GM21619 (cell line): Measurements from ENCODE around the gene MARS1.
"Not testable (repeated sequence)": the region's sequence is repeated elsewhere in the genome, so short reads cannot be mapped to it uniquely, and the experiment has no call there.

ENCODE experiments used
- ATAC-seq: cut with Tn5 transposase; IDR thresholded peaks from one replicate; pipeline ENCODE4 v1.9.1; 2021; ENCODE audit not compliant: unreplicated experiment

Gene MARS1

DNA sequence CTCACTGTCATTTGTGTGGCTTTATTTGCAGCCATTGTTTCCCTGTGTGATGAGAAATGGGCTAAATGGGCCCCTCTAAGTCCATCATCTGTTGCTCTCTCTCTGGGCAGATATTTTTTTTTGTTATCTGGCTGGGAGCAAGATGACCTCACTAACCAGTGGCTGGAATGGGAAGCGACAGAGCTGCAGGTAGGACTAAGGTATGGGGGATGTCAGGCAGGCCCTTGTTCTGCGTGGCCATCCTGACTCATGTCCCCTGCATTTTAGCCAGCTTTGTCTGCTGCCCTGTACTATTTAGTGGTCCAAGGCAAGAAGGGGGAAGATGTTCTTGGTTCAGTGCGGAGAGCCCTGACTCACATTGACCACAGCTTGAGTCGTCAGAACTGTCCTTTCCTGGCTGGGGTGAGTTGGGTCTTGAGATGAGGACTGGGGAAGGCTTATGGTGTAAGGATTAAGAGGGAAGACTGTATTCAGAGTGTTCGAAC is 1.3 kb downstream of the MARS1 start:
- ATAC-seq = no peak

GRCh38 chr12:57490126-57490525 is 2.3 kb downstream of the MARS1 start:
- ATAC-seq = no peak

DNA sequence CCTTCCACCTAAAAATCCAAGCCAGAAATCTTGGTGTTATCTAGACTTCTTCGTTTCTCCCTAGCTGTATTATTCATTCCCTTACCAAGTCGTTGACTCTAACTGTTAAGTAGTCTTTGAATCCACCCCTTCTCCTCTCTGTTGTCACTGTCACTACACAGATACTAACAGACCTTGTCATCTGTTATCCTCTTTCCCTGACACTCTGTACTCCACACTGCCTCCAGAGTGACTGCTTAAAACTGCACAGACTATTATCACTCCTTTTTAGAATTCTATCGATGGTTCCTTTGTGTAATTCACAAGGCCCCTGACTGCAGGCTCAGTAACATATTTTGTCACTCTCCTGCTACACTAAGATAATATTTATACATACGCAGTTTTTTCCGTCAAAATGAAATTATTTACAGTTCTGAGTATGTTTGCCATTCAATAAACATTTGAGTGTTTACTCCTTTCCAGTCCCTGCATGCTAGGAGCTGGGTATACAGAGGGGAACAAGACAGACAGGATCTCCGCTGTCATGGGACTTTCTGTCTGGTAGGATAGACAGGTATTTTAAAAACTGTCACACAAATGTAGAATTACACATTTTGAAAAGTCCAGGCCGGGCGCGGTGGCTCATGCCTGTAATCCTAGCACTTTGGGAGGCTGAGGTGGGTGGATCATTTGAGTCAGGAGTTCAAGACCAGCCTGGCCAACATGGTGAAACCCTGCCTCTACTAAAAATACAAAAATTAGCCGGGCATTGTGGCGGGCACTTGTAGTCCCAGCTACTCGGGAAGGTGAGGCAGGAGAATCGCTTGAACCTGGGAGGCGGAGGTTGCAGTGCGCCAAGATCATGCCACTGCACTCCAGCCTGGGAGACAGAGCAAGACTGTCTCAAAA is 3.8 kb downstream of the MARS1 start:
- ATAC-seq = no peak

DNA sequence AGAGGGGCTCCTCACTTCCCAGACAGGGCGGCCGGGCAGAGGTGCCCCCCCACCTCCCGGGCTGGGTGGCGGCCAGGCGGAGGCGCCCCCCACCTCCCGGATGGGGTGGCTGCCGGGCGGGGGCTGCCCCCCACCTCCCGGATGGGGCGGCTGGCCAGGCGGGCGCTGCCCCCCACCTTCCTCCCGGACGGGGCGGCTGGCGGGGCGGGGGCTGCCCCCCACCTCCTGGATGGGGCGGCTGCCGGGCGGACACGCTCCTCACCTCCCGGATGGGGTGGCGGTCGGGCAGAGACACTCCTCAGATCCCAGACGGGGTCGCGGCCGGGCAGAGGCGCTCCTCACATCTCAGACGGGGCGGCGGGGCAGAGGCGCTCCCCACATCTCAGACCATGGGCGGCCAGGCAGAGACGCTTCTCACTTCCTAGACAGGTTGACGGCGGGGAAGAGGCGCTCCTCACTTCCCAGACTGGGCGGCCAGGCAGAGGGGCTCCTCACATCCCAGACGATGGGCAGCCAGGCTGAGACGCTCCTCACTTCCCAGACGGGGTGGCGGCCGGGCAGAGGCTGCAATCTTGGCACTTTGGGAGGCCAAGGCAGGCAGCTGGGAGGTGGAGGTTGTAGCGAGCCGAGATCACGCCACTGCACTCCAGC is 7.3 kb downstream of the MARS1 start:
- ATAC-seq = not testable (repeated sequence)

DNA sequence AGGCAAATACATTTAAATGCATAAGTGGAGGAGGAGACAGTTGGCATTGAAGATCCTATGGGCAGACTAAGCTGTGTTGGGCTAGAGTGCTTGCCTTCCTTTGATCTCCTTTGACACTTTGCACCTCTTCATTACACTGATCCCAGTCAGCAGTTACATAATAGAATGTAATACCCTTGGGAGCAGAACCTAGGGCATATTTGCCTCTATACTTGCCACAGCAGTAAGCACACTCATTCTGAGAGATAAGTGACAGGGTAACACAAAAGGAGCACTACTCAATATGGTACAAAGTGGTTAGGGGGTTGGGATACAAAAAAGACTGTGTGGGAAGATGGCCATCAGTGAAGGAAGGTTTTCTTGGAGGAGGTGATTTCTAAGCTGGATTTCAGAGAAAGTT is 9.0 kb downstream of the MARS1 start:
- ATAC-seq = no peak

GRCh38 chr12:57497223-57498131 is 9.6 kb downstream of the MARS1 start:
- ATAC-seq = no peak

DNA sequence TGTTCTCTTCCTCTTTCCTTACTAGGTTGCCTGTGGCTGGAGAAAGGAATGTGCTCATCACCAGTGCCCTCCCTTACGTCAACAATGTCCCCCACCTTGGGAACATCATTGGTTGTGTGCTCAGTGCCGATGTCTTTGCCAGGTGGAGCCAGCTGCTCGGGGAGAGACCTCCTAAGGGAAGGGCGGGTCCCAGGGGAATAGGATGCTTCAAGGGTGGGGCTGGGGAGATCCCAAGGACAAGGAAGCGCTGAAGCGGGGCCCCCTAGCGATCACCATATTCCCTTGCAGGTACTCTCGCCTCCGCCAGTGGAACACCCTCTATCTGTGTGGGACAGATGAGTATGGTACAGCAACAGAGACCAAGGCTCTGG is 10.2 kb downstream of the MARS1 start:
- ATAC-seq = no peak

DNA sequence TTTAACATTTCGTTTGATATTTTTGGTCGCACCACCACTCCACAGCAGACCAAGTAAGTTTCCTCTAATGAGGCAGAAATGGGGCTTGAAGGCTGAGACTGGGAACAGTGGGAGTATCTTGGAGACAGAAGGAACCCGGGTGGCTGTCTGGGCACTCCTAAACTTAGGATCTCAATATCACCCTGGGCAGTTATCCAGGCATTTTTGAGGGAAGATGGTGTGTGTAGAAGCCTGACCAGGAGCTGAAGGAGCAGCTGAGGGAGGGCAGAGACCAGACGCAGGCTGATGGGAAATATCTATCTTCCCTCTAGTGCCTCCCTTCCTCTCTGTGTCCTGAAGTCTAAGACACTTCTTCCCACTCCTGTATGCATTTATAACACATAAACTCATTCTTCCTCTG is 10.7 kb downstream of the MARS1 start:
- no peak for ATAC-seq

DNA sequence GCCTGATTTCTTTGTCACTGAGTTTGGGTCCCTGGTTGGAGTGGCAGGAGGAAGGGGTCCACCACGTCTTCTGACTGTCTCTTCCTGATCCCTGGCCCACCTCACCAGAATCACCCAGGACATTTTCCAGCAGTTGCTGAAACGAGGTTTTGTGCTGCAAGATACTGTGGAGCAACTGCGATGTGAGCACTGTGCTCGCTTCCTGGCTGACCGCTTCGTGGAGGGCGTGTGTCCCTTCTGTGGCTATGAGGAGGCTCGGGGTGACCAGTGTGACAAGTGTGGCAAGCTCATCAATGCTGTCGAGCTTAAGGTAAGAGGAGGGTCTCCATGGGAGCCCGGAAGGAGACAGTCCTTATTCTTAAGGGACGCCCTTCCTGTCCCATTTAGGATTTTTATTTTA is 12.3 kb downstream of the MARS1 start:
- no peak for ATAC-seq

DNA sequence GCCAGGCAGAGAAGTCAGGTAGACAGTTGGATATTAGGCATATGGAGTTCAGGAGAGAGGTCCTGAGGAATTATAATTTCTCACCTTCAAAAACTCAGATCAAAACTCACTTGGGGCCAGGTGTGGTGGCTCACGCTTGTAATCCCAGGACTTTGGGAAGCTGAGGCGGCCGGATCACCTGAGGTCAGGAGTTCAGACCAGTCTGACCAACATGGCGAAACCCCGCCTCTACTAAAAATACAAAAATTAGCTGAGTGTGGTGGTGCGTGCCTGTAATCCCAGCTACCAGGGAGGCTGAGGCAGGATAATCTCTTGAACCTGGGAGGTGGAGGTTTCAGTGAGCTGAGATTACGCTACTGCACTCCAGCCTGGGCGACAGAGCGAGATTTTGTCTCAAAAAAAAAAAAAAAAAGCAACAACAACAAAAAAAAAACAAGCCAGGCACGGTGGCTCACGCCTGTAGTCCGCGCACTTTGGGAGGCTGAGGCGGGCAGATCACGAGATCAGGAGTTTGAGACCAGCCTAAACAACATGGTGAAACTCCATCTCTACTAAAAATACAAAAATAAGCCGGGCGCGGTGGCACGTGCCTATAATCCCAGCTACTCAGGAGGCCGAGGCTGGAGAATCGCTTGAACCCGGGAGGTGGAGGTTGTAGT is 14.6 kb downstream of the MARS1 start:
- ATAC-seq = not testable (repeated sequence)

- ATAC-seq = not testable (repeated sequence)
Observed at GRCh38 chr12:57506541-57506940, 18.7 kb downstream of the MARS1 start.

DNA sequence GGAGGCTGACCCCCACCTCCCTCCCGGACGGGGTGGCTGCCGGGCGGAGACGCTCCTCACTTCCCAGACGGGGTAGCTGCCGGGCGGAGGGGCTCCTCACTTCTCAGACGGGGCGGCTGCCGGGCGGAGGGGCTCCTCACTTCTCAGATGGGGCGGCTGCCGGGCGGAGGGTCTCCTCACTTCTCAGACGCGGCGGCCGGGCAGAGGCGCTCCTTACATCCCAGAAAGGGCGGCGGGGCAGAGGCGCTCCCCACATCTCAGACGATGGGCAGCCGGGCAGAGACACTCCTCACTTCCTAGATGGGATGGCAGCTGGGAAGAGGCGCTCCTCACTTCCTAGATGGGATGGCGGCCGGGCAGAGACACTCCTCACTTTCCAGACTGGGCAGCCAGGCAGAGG is 19.9 kb downstream of the MARS1 start:
- ATAC-seq = not testable (repeated sequence)

- no peak for ATAC-seq
Observed at GRCh38 chr12:57511161-57511560, 23.3 kb downstream of the MARS1 start.

DNA sequence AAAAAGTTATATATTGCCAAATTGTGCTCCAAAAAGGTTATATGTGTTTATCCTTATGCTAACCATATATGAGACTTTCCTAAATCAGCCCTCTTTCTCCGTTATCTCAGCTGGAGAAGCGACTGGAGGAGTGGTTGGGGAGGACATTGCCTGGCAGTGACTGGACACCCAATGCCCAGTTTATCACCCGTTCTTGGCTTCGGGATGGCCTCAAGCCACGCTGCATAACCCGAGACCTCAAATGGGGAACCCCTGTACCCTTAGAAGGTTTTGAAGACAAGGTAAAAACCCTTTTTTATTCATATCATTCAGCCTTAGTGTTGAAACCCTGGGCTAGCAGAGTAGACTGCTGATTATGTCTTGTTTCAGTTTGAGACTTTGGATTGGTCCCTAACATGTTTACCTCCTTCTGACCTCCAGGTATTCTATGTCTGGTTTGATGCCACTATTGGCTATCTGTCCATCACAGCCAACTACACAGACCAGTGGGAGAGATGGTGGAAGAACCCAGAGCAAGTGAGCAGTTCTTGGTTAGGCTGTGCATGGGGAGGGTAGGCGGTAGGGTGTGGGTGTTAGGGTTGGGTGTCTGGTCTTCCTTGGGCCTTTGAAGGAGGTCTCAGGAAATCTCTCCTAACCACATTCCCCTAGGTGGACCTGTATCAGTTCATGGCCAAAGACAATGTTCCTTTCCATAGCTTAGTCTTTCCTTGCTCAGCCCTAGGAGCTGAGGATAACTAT is 23.9 kb downstream of the MARS1 start:
- no peak for ATAC-seq

DNA sequence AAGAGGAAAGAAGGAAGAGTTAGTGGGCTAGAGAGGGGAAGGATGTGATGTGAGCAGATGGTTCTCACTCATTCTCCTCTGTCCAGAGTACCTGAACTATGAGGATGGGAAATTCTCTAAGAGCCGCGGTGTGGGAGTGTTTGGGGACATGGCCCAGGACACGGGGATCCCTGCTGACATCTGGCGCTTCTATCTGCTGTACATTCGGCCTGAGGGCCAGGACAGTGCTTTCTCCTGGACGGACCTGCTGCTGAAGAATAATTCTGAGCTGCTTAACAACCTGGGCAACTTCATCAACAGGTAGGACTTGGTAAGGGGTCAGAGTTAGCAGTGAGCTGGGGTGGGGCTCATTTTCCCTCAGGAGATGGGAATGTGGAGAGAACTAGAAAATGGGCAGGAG is 24.8 kb downstream of the MARS1 start:
- no peak for ATAC-seq

DNA sequence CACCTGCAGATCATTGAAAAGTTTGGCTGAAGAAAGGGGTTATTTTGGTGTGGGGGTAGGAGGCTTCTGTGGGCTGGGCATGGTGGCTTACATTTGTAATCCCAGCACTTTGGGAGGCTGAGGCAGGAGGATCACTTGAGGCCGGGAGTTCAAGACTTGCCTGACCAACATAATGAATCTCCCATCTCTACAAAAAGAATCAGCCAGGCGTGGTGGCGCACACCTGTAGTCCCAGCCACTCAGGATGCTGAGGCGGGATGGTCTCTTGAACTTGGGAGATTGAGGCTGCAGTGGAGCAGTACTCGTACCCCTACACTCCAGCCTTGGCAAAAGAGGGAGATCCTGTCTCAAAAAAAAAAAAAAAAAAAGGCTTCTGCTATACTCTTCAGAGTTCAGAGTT is 25.4 kb downstream of the MARS1 start:
- ATAC-seq = no peak

DNA sequence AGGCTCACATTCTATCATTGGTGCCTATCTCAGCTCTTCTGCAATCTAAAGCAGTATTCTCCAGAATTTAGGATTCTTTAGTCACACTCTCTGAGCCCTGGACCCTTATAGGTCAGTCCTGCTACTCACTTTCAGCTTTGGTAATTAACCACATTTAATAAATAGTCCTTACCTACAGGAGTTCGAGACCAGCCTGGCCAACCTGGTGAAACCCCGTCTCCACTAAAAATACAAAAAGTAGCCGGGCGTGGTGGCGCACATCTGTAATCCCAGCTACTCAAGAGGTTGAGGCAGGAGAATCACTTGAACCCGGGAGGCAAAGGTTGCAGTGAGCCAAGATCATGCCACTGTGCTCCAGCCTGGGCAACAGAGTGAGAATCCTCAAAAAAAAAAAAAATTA is 25.8 kb downstream of the MARS1 start:
- not testable (repeated sequence) for ATAC-seq

DNA sequence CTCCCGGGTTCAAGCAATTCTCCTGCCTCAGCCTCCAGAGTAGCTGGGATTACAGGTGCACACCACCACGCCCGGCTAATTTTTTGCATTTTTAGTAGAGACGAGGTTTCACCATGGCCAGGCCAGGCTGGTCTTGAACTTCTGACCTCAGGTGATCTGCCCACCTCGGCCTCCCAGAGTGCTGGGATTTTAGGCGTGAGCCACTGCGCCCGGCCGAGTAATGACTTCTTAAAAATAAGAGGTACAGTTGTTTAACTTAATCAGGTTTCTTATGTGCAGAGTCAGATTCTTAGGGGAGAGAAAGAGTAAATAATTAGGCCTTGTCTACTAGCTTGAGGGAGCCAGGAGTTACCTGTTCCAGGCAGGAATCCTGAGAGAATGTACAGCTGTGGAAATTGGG is 26.4 kb downstream of the MARS1 start:
- ATAC-seq = not testable (repeated sequence)

- ATAC-seq = no peak
Observed at GRCh38 chr12:57514720-57515407, 27.0 kb downstream of the MARS1 start.
